ENCODE data around the gene HP.
A peak's percentile ranks its signal among the peaks of the same experiment; 100 is the strongest.

HP gene

GRCh38 chr16:72092832-72093447 lies 38.6 kb downstream of the HP start:
- no peak for DNase-seq

DNA sequence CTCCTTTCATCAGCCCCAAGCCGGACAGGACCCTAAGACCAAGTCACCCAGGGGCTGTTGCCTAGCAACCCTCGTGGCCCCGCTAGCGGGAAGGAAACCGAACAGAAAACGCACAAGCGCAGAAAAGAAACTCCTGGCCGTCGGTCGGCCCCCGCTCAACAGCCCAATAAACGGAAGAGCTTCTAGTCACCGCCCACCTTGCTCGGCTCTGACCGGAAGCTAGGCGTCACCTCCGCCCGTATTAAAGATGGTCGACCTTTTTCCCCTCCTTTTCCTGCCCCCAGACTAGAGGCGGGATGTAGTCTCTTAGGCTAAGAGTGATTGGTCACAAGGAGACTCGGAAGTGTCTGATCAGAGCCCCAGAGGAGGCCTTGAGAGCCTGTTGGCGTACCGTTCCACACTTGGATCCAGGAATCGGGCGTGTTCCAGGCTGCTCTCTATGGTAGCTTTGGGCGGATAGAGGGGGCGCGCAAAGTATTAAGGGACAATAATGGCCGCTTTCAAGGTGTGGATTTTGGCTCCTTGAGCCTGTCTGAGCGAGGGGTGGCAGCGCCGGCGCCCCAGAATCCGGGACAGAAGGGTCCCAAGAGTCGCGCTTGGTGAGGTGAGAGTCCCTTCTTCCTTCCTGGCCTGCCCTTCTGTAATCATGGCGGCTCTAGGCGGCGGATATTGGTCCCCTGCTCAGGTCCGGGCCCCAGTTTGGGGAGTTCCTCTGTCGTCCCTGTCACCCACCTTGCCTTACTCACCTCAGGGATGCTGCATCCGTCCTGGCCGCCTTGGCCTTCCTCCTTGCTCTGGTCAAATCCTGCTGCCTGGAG lies 39.4 kb downstream of the HP start, which contains the start of the genes DHX38 and TXNL4B:
TSS of gene DHX38 (plus strand) at position 400 of the 818 bp plus-strand sequence. CDS start 2,311 bp downstream, outside the sequence.
TSS of gene TXNL4B (minus strand) at position 173 of the 818 bp plus-strand sequence. CDS start 2,871 bp downstream, outside the sequence.
- peak; percentile 91 for DNase-seq

- no peak for DNase-seq
These were observed 39.9 kb downstream of the HP start for GRCh38 chr16:72094266-72094610.

- DNase-seq, result no peak
These were observed 44.6 kb downstream of the HP start for GRCh38 chr16:72098936-72099335.

GRCh38 chr16:72099377-72099818 lies 45.1 kb downstream of the HP start:
- DNase-seq, result no peak

DNA sequence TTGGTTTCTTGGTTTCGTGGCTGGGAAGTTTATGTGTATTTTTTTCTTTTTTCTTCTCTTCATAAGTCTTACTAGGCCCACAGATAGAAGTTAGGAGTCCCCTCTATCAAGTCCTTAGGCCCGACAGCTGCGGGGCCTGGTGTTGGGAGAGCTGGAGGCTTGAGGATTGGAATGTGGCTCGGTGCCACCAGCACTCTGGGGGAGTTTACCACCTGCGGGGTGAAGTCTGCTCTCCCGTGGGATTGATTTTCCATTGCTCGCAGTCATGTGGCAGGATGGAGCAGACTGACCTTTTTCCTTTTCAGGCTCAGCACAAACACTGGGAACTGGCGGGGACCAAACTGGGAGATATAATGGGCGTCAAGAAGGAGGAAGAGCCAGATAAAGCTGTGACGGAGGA lies 46.9 kb downstream of the HP start:
- no peak for DNase-seq

DNA sequence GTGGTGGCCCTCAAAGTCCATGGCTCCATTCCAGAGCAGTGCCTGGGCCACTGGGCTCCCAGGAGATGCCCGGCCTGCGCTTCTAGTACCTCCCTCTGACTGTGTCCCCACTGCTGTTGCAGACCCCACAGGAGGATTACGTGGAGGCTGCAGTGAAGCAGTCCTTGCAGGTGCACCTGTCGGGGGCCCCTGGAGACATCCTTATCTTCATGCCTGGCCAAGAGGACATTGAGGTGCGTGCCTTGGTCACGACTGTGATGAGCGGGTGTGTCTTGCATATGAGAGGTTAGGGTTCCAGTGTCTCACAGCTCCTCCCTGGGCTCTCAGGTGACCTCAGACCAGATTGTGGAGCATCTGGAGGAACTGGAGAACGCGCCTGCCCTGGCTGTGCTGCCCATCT lies 50.6 kb downstream of the HP start:
- DNase-seq, result no peak

GRCh38 chr16:72105978-72106377 lies 51.7 kb downstream of the HP start:
- DNase-seq, result no peak

- DNase-seq, result no peak
These were observed 53.1 kb downstream of the HP start for GRCh38 chr16:72107371-72107770.

DNA sequence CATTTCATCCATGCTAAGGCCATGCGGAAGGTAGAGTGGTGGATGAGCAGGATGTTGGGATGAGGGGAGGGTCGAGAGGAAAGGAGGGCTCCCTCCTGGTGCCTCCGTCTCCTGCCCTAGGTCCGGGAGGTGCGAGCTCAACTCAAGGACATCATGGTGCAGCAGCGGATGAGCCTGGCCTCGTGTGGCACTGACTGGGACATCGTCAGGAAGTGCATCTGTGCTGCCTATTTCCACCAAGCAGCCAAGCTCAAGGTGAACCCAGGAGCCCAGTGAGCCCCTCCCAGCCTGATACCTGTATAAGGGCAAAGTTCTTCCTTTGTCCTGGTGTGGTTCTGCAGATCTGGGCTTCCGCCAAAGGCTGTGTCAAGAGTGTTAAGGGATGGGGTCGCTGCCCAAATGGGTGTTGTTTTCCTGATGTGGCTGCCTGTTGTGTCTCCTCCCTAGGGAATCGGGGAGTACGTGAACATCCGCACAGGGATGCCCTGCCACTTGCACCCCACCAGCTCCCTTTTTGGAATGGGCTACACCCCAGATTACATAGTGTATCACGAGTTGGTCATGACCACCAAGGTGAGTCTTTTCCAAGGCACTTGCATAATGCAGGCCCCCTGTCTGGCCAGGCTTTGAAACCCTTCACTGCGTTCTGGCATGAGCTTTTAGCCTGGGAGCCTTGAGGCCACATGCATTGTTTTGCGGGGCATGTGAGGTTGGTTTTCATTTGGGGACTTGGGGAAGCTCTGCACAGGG lies 54.2 kb downstream of the HP start:
- no peak for DNase-seq

- DNase-seq, result no peak
These were observed 55.0 kb downstream of the HP start for GRCh38 chr16:72109300-72109699.

DNA sequence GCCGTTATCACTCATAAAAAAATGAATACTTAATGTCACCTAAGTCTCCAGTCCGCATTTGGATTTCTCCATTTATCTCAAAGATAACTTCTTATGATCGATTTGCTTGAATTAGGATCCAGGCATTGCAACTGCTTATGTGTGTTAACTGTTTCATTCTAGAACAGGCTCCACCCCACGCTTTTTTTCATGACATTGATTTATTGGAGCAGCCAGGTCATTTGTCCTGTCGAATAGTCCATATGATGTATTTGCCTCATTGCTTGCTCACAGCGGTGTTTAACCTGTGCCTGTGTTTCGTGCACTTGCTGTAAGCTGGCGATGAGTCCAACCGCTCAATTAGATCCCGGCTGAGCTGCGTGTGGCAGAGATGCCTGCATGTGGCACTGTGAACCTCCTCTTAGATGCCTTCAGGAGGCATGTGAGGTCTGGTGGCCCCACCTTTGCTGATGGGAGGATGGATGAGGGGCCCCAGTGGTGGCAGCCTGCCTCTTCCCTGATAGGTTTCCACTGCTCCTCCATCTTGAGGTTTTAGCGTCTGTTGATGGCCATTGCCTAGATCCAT lies 55.7 kb downstream of the HP start:
- no peak for DNase-seq
